NCI-H526 (cell line): ENCODE measurements around the gene SELENOV.
"Not testable (repeated sequence)": the region's sequence is repeated elsewhere in the genome, so short reads cannot be mapped to it uniquely, and the experiment has no call there.

Source experiments
- DNase-seq, 2 experiments: peaks; one replicate each; lab custom pipeline; 2025; lab: John Stamatoyannopoulos, UW

SELENOV gene

GRCh38 chr19:39514840-39515550 is at the start of gene SELENOV:
Gene SELENOV, plus strand, starts transcription at chr19:39515139. Its CDS starts 74 bp downstream, at chr19:39515213.
- DNase-seq: peak; percentile 28 to 87

DNA sequence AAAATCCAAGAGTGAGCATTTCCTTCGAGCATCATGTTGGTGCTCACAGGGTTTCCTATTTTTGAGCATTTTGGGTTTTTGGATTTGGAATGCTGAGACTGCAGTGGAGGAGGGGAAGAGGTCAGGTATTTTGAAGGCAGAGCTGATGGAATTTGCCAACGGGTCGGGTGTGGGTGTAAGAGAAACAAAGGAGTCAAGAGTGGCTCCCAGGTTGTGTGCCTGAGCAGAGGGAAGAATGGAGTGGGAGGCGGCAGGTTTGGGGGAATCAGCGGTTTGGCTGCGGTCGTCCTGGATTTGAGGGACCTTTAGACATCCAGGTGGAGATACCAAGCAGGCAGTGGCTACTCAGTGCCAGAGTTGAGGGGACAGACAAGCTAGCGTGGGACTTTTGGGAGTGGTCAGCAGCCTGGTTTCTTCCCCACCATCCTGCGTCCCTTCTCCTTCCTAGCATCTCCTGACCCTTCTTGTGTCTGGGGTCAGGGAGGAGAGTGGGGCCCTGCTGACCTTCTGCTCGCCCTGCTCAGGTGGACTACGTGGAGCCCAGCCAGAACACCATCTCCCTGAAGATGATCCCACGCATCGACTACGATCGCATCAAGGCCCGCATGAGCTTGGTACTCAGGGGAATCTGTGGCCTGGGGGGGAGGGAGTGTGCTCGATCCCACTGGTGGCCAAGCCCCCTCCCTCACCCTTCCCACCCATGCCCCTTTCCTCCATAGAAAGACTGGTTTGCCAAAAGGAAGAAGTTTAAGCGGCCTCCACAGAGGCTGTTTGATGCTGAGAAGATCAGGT is 48.8 kb upstream of the SELENOV start:
- no peak for DNase-seq

- DNase-seq: no peak
Measured at GRCh38 chr19:39467941-39468340, 47.0 kb upstream of the SELENOV start.

GRCh38 chr19:39469036-39469435 is 45.9 kb upstream of the SELENOV start:
- DNase-seq: no peak

GRCh38 chr19:39469567-39469966 is 45.4 kb upstream of the SELENOV start:
- no peak for DNase-seq

DNA sequence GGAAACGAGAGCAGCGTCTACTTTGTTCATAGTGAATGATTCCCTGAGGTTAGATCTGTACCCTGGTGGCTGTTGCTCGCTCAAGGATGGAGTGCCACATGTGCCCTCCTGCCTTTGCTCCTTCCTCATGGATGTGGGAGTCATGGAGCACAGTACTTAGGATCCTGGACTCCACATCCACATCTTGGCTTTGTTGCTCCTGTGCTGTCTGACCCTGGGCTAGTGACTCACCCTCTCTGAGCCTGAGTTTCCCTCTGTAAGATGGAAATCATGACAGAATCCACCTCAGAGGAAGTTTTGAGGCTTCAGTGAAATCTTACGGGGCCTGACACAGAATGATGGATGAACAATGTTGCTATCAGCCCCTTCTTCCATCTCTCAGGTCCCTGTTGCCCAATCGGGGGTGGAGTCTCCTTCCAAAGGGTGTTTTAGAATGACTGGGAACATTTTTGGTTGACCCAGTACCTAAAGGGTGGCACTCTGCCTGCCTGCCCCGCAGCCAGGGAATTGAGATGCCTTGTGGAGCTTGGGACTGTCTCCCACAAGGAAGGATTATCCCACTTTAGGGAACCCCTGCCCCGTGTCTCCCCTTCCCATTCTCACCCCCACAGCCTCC is 44.1 kb upstream of the SELENOV start:
- no peak for DNase-seq

- DNase-seq: no peak
Measured at GRCh38 chr19:39471756-39472536, 43.0 kb upstream of the SELENOV start.

DNA sequence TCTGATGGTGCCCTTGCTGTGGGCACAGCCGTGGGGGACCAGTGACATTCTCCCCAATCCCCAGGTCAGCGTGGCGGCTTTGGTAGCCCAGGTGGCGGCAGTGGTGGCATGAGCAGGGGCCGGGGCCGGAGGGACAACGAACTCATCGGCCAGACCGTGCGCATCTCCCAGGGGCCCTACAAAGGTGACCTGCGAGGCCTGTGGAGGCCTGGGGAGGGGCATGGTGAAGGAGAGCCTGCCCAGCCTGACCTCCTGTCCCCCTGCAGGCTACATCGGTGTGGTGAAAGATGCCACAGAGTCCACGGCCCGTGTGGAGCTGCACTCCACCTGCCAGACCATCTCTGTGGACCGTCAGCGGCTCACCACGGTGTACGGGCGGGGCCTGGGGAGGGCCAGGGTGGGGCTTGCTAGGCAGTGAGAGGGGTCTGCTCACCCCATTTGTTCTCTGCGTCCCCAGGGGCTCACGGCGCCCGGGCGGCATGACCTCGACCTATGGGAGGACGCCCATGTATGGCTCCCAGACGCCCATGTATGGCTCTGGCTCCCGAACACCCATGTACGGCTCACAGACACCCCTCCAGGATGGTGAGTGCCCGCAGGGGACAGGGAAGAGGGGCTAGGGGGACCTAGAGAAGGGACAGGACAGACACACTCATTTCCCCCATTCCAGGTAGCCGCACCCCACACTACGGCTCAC is 42.0 kb upstream of the SELENOV start:
- DNase-seq: no peak

- DNase-seq: no peak
Measured at GRCh38 chr19:39473443-39473960, 41.4 kb upstream of the SELENOV start.

- DNase-seq: peak; percentile 47 to 85
Measured at GRCh38 chr19:39474139-39474620, 40.8 kb upstream of the SELENOV start.

- no peak for DNase-seq
Measured at GRCh38 chr19:39475748-39476147, 39.2 kb upstream of the SELENOV start.

GRCh38 chr19:39479319-39479801 is 35.6 kb upstream of the SELENOV start:
- not testable (repeated sequence) for DNase-seq

GRCh38 chr19:39479916-39480315 is 35.0 kb upstream of the SELENOV start:
- DNase-seq: no peak

- peak; percentile 96 to 100 for DNase-seq
Measured at GRCh38 chr19:39480337-39481228, 34.4 kb upstream of the SELENOV start, which contains the start of gene TIMM50. Gene TIMM50, plus strand, starts transcription at chr19:39480838. Its CDS starts 16 bp downstream, at chr19:39480854.

- no peak for DNase-seq
Measured at GRCh38 chr19:39481229-39481545, 33.8 kb upstream of the SELENOV start.

DNA sequence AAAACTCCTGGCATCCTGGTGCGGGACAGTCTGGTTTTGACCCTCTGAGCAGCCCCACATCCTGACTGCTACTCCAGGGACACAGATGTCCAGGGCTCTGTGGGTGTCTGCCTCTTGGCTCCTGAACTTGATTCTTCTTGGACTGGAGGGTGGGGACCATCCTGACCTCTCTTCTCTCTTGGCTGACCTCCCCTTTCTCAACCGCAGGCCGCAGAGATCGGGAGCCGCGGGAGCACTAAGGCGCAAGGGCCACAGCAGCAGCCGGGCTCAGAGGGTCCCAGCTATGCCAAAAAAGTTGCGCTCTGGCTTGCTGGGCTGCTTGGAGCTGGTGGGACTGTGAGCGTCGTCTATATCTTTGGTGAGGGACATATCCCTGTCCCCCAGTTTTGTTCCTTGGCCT is 33.3 kb upstream of the SELENOV start:
- no peak for DNase-seq

DNA sequence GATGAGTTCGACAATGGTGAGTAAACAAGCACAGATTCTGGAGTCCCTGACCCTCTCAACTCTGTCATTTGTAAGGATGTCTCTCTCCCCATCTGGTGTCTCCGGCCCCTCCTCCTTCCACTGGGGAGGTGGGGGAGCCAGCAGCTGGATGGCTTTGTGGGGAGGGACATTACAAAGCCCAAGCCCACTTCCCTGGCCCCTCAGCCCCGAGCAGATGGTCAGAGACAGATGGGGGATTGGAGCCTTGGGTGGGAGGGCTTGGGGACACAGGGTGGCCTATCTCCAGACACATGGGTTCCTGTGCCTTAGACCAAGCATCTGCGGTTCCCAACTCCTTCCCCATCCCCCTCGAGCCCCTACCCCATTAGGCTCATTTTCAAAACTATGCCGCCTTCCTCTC is 31.8 kb upstream of the SELENOV start:
- no peak for DNase-seq

DNA sequence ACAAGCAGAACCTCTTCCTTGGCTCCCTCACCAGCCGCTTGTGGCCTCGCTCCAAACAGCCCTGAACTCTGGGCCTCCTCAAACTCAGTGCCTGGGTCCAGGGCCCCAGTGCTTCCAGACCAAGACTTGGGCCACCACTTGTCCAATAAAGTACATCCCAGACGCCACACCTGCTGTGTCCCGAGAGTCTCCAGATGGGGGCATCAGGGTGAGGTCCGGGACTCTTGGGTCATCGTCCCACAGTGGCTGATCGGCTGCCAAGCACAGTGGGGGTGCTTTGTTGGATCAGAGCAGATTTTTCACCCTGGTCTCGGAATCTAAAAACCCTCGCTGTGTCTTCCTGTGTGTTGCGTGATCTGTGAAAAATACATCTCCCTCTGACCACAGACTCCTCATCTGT is 25.2 kb upstream of the SELENOV start:
- DNase-seq: no peak

- no peak for DNase-seq
Measured at GRCh38 chr19:39492225-39492624, 22.7 kb upstream of the SELENOV start.

DNA sequence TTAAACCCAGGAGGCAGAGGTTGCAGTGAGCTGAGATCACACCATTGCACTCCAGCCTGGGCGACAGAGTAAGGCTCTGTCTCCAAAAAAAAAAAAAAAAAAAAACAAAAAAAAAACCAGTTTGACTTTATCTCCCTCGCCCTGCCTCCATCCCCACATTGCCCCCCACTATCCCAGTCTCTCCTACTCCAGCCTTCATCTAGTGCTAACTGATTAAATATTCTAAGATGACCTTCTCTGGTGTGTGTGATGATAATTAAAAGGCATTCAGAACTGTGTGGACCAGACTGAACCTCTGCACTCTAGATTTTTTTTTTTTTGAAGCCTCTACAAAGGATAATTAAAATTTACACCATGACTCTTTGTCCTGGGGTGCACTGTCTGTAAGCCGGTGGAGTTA is 22.2 kb upstream of the SELENOV start:
- no peak for DNase-seq
